BJ (cell line): Measurements from ENCODE around the gene SNX10. TPM values are rescaled to one million over a fixed set of nuclear protein-coding genes. Genes with fewer than 3 reads are reported as not detected.

Source experiments
- CTCF ChIA-PET: fragments of 350-600 bp; formaldehyde crosslinking; extraction: SDS; loops from one replicate; lab custom pipeline; 2021; ENCODE audit warnings: antibody characterized with exemption, inconsistent platforms; lab: Yijun Ruan, JAX
- POLR2A ChIA-PET: fragments of 300-600 bp; sonication (Branson Sonifier 250); formaldehyde crosslinking; extraction: SDS; loops from one replicate; lab custom pipeline; 2021; ENCODE audit warnings: antibody characterized with exemption; lab: Charles Lee
- DNase-seq: peaks from one replicate; pipeline ENCODE4 v3.0.0-alpha.2; 2011; ENCODE audit warnings: low read depth
- H3K27me3 ChIP-seq: 2 replicates; pipeline ENCODE4 v1.6.0; 2011; ENCODE audit warnings: low read length; ENCODE audit not compliant: control insufficient read depth, insufficient read depth
- H3K36me3 ChIP-seq: 2 replicates; pipeline ENCODE4 v1.5.1; 2011; ENCODE audit warnings: low read length; ENCODE audit not compliant: control insufficient read depth, insufficient read depth
- H3K4me3 ChIP-seq: 2 replicates; pipeline ENCODE4 v1.5.1; 2011; ENCODE audit warnings: low read depth, mild to moderate bottlenecking, control low read depth, low read length
- CTCF ChIP-seq: IDR thresholded peaks from 2 replicates; pipeline ENCODE4 v1.5.1; 2011; ENCODE audit warnings: low read depth, mild to moderate bottlenecking, control low read depth, inconsistent platforms, low read length, moderate library complexity; ENCODE audit not compliant: insufficient read depth
- polyA plus RNA-seq: library from polyadenylated mRNA; depleted of rRNA; stranded (reverse); fragments of >200 nt; gene quantifications from 2 replicates; pipeline ENCODE4 v1.2.3, GENCODE V29; 2011

The SNX10 gene
- polyA plus RNA-seq, 1 experiment: not detected

GRCh38 chr7:26345202-26345601 lies 53.5 kb downstream of the SNX10 start:
- DNase-seq: no peak
- H3K36me3 ChIP-seq: no peaks in the 10 kb centered on the region
- POLR2A ChIA-PET: no interaction called here
- H3K27me3 ChIP-seq: no peaks in the 10 kb centered on the region
- no peak for TF ChIP-seq CTCF
- H3K4me3 ChIP-seq: no peak overlapping the region
- CTCF ChIA-PET: no interaction called here

GRCh38 chr7:26345837-26346236 lies 54.2 kb downstream of the SNX10 start:
- ChIA-PET POLR2A (no interaction called here), CTCF (no interaction called here)
- Histone ChIP-seq H3K27me3 (no peaks in the 10 kb centered on the region), H3K36me3 (no peaks in the 10 kb centered on the region), H3K4me3 (no peak overlapping the region)
- DNase-seq: no peak
- no peak for TF ChIP-seq CTCF

- TF ChIP-seq CTCF: no peak
- no peaks in the 10 kb centered on the region for H3K27me3 ChIP-seq
- DNase-seq: no peak
- H3K4me3 ChIP-seq: no peak overlapping the region
- ChIA-PET CTCF (no interaction called here), POLR2A (no interaction called here)
- no peaks in the 10 kb centered on the region for H3K36me3 ChIP-seq
Observed at GRCh38 chr7:26346611-26347203, 55.0 kb downstream of the SNX10 start.

- CTCF ChIA-PET: interaction anchor here (0.7 to 1.6 kb wide), 4 partner anchors 16 to 347 kb away, joined by 3 to 7 read pairs (median 4); no protein-coding TSS in a partner anchor
- H3K27me3 ChIP-seq: no peaks in the 10 kb centered on the region
- H3K36me3 ChIP-seq: no peaks in the 10 kb centered on the region
- no peak for DNase-seq
- POLR2A ChIA-PET: no interaction called here
- no peak overlapping the region for H3K4me3 ChIP-seq
- TF ChIP-seq CTCF: no peak
Observed at GRCh38 chr7:26348234-26348851, 56.7 kb downstream of the SNX10 start.

GRCh38 chr7:26349005-26349915 lies 57.6 kb downstream of the SNX10 start:
- CTCF ChIA-PET: interaction anchor here (0.8 to 1.4 kb wide), 2 partner anchors 16 to 18 kb away, joined by 3 to 7 read pairs; no protein-coding TSS in a partner anchor
- Histone ChIP-seq H3K36me3 (no peaks in the 10 kb centered on the region), H3K4me3 (no peak overlapping the region), H3K27me3 (no peaks in the 10 kb centered on the region)
- no peak for TF ChIP-seq CTCF
- POLR2A ChIA-PET: no interaction called here
- DNase-seq: no peak
